Uterus (tissue), 4 donors: ENCODE results near the gene ANP32D. TPM values are rescaled to one million over a fixed set of nuclear protein-coding genes. Genes with fewer than 3 reads are reported as not detected.
"Not testable (repeated sequence)": the region's sequence is repeated elsewhere in the genome, so short reads cannot be mapped to it uniquely, and the experiment has no call there.

Experiments
- DNase-seq, 2 donors: peaks; one replicate each; pipeline ENCODE4 v3.0.0-alpha.2; 2019 to 2020
- H3K27ac ChIP-seq, 2 donors: fragments of 200-600 bp; sonication (generic); 1 replicate in 1 of 2; 2 replicates in 1 of 2; pipeline ENCODE4 v1.5.1; 2016 to 2018
- H3K27me3 ChIP-seq, 2 donors: fragments of 200-600 bp; sonication (generic); one replicate each; pipeline ENCODE4 v1.5.1; 2018 to 2019; ENCODE audit warnings: control low read depth in 1 of 2
- H3K36me3 ChIP-seq, 2 donors: fragments of 200-600 bp; sonication (generic); one replicate each; pipeline ENCODE4 v1.5.1; 2019; ENCODE audit warnings: control low read depth in 1 of 2
- H3K4me1 ChIP-seq, 2 donors: fragments of 200-600 bp; sonication (generic); one replicate each; pipeline ENCODE4 v1.5.1; 2018 to 2019; ENCODE audit warnings: control low read depth in 1 of 2
- H3K4me3 ChIP-seq, 2 donors: fragments of 200-600 bp; sonication (generic); 1 replicate in 1 of 2; 2 replicates in 1 of 2; pipeline ENCODE4 v1.5.1; 2018 to 2019; ENCODE audit warnings: mild to moderate bottlenecking in 1 of 2
- H3K9me3 ChIP-seq, 2 donors: fragments of 200-600 bp; sonication (generic); one replicate each; pipeline ENCODE4 v1.5.1; 2019; ENCODE audit warnings: control low read depth in 1 of 2
- CTCF ChIP-seq, 4 experiments: fragments of 200-600 bp in 2 of 4; fragments of 450-650 bp in 2 of 4; sonication (generic) in 2 of 4; IDR thresholded peaks; one replicate each; pipeline ENCODE4 v1.5.1; 2016 to 2019; ENCODE audit warnings: antibody characterized with exemption in 4 of 4, mild to moderate bottlenecking in 2 of 4, moderate library complexity in 1 of 4
- POLR2A ChIP-seq, 2 donors: fragments of 450-650 bp; IDR thresholded peaks; one replicate each; pipeline ENCODE4 v1.6.1; 2016; ENCODE audit warnings: antibody characterized with exemption in 2 of 2, mild to moderate bottlenecking in 1 of 2, moderate library complexity in 1 of 2
- intact Hi-C: fragments of 100-400 bp; cut with DNase I; formaldehyde crosslinking; loops from one replicate; pipeline ENCODE4 v1.15.1; 2023; ENCODE audit warnings: low total_unique reads
- total RNA-seq, 4 donors: library from RNA; depleted of rRNA in 3 of 4; stranded (reverse); fragments of >200 nt in 3 of 4; gene quantifications; one replicate each; pipeline versions ENCODE4 v1.1.0 to v1.2.4, GENCODE V29; 2014 to 2023
- donor health status: DM: yes; HTN: yes; CAD: no.

The ANP32D gene
- total RNA-seq, 4 donors from 2014 or later: not detected

GRCh38 chr12:48508987-48509386 is 36.6 kb downstream of the ANP32D start:
- TF ChIP-seq POLR2A (IDR thresholded peaks at IDR 0.05): no peak
- TF ChIP-seq CTCF (IDR thresholded peaks at IDR 0.05): no peak
- Histone ChIP-seq H3K36me3 (no peaks in the 10 kb centered on the region), H3K9me3 (no peaks in the 10 kb centered on the region), H3K27ac (no peak overlapping the region), H3K27me3 (no peaks in the 10 kb centered on the region), H3K4me1 (no peaks in the 10 kb centered on the region), H3K4me3 (no peak overlapping the region)
- no peak for DNase-seq
- intact Hi-C loops: no loop called here

- Histone ChIP-seq H3K36me3 (no peaks in the 10 kb centered on the region), H3K27ac (no peak overlapping the region), H3K4me1 (no peaks in the 10 kb centered on the region), H3K27me3 (no peaks in the 10 kb centered on the region), H3K4me3 (no peak overlapping the region), H3K9me3 (no peaks in the 10 kb centered on the region)
- no peak for DNase-seq
- TF ChIP-seq CTCF (IDR thresholded peaks at IDR 0.05) (no peak), POLR2A (IDR thresholded peaks at IDR 0.05) (no peak)
- intact Hi-C loops: no loop called here
These were observed 37.8 kb downstream of the ANP32D start for GRCh38 chr12:48510111-48510510.

GRCh38 chr12:48512855-48513254 is 40.5 kb downstream of the ANP32D start:
- Histone ChIP-seq H3K4me1 (no peaks in the 10 kb centered on the region), H3K4me3 (no peak overlapping the region), H3K27me3 (no peaks in the 10 kb centered on the region), H3K36me3 (no peaks in the 10 kb centered on the region), H3K27ac (no peak overlapping the region), H3K9me3 (no peaks in the 10 kb centered on the region)
- no peak for DNase-seq
- TF ChIP-seq POLR2A (IDR thresholded peaks at IDR 0.05): no peak
- TF ChIP-seq CTCF (IDR thresholded peaks at IDR 0.05): no peak
- intact Hi-C loops: no loop called here

- Histone ChIP-seq H3K4me1 (no peaks in the 10 kb centered on the region), H3K27me3 (no peaks in the 10 kb centered on the region), H3K4me3 (no peak overlapping the region), H3K9me3 (no peaks in the 10 kb centered on the region), H3K27ac (no peak overlapping the region), H3K36me3 (no peaks in the 10 kb centered on the region)
- TF ChIP-seq POLR2A (IDR thresholded peaks at IDR 0.05): no peak
- no peak for TF ChIP-seq CTCF (IDR thresholded peaks at IDR 0.05)
- DNase-seq: no peak
- intact Hi-C loops: no loop called here
These were observed 42.4 kb downstream of the ANP32D start for GRCh38 chr12:48514728-48515127.

GRCh38 chr12:48520381-48520780 is 48.0 kb downstream of the ANP32D start:
- H3K4me3 ChIP-seq, H3K4me1 ChIP-seq, H3K27me3 ChIP-seq, intact Hi-C loops, H3K27ac ChIP-seq, DNase-seq, H3K36me3 ChIP-seq, H3K9me3 ChIP-seq: not testable (repeated sequence)

Other genes with a start within 250 kb of the ANP32D start
- 10 to 100 TPM; 28.7 to 71.5 (median 39.9) TPM for gene ZNF641, start 121.6 kb upstream of the ANP32D start, total RNA-seq
- gene C12orf54, start 9.9 kb downstream of the ANP32D start, total RNA-seq: 1 to 10 TPM in 1 of 4 donors, not detected in 3; 3.6 TPM
- gene OR8S1, start 53.1 kb downstream of the ANP32D start, total RNA-seq: not detected
- gene LALBA, start 97.5 kb downstream of the ANP32D start, total RNA-seq: not detected
- 100 to 1,000 TPM in 1 of 4 donors, 10 to 100 TPM in 3; 34.1 to 431 (median 59.3) TPM for gene KANSL2, start 209.7 kb downstream of the ANP32D start, total RNA-seq
- 10 to 100 TPM; 17.4 to 46.8 (median 33.9) TPM for gene CCNT1, start 244.1 kb downstream of the ANP32D start, total RNA-seq